ENCODE data around the gene DENND2C.

Gene DENND2C, protein sequence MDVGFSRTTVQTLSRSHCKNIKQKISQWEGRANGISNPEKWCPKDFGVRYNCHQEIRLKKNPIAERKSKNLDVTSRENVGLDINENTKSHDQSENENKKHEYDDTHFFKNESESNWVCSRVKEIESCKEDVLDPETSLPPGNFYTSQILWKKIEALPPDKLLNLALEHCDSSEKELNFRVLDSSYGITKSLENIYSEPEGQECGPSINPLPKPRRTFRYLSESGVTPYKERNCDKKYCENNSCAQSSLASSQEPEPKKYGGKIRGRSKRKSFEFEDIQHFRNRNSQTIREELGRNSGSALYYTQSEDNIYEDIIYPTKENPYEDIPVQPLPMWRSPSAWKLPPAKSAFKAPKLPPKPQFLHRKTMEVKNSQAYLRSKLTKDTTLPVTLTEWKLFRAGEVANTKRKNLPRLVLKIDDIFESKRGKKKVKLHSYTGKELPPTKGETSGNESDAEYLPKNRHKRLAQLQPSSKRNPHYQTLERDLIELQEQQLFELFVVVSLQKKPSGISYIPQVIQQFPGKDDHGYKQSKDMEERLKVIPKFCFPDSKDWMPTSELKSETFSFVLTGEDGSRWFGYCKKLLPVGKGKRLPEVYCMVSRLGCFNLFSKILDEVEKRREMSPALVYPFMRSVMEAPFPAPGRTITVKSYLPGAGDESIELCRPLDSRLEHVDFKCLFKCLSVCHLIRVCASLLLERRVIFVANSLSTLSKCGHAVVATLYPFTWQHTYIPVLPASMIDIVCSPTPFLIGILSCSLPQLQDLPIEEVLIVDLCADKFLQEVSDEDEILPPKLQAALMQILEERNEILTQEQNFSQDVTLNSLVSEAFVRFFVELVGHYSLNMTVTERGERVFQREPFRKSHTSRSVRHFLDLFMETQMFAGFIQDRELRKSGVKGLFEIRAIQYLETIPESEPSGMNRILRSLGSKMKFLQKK
- long read RNA-seq, donor 1: 0 reads
- long read RNA-seq, donor 2: 0 reads
- long read RNA-seq, donor 3: 0 reads
- long read RNA-seq, donor 4: 0 reads
- long read RNA-seq, donor 5: 0 reads
- long read RNA-seq, donor 6: 0 reads
- long read RNA-seq, donor 7: 0 reads
- long read RNA-seq, donor 8: 0 reads

DNA sequence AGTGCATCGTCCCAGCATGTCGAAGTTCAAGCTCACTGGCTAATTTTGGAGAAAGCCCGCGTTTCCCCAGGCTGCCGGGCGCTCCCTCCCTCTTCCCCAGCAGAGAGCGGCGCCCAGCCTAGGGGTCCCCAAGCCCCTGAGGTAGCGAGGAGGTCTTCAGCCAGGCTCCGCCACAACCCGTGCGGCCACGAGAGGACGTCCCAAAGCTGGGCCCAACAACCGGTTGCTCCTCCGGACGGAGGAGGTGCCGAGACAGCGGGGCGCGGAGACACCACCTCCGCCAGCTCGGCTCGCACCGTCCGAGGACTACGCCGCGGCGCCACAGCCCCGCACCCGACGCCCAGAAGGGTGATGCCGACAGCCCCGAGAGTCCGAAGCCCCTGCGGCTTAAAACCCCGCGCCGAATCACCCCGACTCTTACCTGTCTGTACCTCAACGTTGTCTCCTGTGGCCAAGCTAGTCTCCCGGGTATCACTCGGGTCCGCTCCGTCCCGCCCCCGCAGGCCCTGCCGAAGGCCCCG lies at the start of gene DENND2C:
DENND2C (minus strand) TSS at position 488 of the 521 bp plus-strand sequence. CDS start 44,065 bp downstream, outside the sequence.
- peak; percentile 93 for DNase-seq

DNA sequence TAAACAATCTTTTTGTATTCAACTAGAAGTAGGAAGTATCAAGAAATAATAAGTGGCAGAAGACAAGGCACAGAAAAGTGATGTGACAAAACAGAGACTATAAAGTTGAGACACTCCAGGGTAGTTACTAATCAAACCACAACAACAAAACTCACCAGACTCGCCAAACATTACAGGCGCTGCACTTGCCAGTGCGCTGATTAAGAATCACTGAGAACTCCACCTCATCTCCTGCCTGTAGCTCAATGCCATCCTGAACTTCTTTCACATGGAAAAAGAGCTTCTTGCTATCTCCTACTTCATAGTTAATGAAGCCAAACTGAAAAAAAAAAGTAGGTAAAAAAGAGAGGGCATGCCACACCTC lies 49.6 kb upstream of the DENND2C start:
- DNase-seq: no peak

DNA sequence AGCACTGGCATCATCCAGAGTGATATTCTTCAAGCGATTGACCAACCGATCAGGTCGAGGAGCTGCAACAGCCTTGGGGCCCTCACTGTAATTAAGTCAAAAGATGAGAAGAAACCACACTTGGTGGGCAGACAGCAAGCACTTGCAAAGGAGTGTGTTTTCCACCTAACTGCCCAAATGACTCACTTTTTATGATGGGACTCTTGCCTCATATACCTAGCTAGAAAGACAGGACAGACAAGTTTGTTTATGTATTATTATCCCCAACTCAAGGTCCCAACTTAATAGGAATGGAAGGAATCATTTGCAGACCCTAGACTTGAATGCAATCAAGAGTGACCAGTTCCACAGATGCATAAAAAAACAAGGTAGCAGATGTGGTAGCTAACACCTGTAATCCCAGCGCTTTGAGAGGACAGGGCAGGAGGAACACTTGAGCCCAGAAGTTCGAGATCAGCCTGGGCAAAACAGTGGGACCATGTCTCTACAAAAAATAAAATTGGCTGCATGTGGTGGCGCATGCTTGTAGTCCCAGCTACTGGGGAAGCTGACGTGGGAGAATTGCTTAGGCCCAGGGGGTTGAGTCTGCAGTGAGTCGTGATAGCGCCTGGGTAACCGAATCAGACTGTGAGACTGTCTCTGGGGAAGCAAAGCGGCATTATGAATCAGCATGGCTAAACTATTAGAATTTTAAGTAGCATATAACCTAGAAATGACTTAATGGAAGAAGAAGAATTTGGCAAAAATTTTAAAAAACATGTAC lies 49.0 kb upstream of the DENND2C start:
- no peak for DNase-seq

DNA sequence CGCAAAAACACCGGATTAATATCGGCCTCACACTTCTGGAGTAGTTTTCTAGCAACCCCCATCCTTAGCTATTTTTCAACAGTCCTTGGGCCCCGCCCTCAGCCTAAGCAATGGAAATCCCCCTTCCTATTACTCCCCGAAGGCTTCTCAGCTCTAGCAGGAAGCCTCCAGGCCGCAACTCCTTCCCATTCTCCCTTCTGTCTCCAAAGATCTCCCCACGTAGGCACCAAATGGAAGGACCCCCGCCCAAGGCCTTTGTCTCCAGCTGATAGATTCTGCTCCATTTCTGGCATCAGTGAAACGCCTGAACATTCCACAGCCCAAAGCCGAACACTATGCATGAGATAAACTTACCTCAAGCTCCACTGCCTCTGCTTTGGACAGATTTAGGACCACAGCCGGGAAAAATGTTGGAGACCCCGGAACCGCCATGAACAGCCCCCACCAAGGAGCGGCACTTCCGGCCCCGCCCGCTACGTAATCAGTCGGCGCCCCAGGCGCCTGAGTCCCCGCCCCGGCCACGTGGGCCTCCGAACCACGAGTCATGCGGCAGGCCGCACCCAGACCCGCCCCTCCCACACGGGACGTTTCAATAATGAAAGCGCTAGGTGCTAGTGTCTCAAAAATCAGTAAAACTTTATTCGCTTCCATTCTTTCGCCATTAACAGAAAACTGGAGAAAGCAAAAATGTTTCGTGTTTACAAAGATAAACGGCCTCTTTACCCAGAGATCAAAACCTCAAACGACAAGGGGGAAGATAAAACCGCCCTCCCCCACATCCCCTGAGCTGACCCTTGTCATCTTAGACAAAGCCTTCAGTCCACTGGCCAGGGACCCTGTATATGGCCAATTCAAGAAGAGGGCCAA lies 46.7 kb upstream of the DENND2C start, which contains the start of gene NRAS:
NRAS (minus strand) TSS at position 468 of the 867 bp plus-strand sequence. CDS start 611 bp downstream, outside the sequence.
- peak; percentile 87 for DNase-seq

DNA sequence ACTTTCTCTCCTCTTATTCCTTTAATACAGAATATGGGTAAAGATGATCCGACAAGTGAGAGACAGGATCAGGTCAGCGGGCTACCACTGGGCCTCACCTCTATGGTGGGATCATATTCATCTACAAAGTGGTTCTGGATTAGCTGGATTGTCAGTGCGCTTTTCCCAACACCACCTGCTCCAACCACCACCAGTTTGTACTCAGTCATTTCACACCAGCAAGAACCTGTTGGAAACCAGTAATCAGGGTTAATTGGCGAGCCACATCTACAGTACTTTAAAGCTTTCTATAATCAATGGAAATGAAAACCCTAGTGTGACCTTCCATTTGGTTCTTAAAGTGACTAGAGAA lies 46.1 kb upstream of the DENND2C start:
- DNase-seq: no peak

DNA sequence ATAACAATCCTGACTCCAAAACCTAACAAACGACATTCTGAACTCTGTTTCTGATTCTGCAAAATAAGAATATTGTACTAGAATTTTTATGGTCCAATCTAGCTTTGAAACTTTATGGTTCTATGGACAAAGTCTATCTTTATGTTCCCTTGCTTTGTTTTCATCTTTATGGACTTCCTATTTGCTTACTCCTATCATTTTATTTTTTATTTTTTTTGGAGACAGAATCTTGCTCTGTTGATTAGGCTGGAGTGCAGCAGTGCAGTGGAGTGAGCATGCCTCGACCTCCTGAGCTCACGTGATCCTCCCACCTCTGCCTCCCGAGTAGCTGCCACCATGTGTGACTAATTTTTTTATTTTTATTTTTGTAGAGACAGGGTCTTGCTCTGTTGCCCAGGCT lies 43.1 kb upstream of the DENND2C start:
- no peak for DNase-seq

DNA sequence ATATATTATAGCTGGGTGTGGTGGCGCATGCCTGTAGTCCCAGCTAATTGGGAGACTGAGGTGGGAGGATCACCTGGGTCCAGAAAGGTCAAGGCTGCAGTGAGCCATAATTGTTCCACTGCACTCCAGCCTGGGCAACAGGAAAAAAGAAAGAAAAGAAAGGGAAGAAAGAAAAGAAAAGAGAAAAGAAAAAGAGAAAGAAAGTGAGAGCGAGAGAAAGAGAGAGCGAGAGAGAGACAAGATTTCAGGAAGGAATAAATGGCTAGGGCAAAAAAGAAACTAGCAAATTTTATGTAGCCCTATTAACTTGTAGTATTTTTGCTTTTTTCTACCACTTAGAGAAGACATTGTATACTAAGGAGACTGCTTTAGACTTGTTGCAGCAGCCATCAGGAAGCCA lies 40.5 kb upstream of the DENND2C start:
- no peak for DNase-seq

DNA sequence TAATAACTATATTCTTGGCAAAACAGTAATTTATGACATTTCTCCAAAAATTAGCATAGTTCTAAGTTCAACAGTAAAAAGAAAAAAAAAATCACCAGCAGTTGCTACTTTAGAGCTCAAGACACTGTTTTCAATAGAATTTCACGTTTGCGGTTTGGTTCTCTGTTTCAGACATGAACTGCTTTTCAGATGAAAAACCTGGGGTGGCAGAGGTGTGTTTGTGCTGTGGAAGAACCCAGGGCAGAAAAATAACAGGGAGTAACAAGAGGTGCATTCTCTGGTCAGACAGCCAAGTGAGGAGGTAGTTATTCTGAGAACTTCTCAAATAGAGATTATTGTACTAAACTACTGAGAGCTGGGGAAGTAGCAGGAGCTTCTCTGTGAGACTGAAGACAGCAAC lies 37.8 kb upstream of the DENND2C start:
- no peak for DNase-seq

DNA sequence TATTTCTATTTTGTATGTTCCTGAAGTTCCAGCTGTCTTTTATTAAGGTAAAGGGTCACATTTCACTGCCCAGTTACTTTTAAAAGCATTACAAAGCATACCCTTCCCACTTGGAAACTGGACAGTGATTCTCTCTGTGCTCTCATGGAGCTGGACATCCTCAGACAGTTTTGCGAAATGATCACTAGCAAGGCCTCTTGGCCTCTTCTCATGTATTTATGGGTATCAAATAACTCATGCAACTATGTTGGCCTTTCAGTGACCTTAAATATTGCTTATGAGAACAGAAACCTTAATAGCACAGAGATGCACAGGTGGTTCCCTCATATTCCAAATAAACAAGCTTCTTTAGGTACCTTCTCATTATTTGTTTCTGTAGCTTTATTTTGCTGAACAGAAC lies 33.4 kb upstream of the DENND2C start:
- DNase-seq: no peak

DNA sequence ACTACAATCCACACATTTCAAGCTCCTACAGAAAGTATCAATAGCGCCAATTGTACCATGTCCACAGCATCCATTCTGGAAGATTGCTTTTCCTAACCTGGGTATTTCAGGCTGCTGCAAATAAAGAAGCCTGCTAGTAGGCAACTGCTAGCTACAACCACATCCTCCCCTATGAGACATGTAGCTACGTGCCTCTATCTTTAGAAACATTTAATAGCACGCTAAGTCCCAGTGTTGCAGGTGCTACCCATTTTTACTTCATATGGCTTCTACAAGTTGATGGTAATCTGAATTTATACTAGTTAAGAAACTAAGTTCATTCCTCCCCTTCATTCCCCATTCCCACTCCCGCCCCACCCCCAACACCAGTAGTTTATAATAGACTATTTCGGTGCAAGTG lies 32.9 kb upstream of the DENND2C start:
- no peak for DNase-seq

DNA sequence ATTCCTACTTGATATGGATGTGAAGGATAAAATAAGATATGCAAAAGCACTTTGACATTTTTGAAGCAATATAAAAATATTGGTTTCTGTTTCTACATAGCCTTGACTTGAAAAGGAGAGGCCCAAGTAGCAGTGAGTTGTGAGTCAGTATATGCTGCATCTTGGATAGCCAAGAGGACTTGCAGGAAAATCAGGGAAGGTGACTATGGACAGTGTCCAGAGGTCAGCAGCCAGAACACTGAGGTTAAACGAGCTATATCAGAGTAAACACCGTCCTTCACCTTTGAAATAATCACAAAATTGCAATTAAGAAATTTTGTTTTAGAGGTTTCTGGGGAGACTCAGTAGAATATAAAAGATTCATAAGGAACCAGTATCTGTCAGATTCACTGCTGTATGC lies 32.1 kb upstream of the DENND2C start:
- no peak for DNase-seq

DNA sequence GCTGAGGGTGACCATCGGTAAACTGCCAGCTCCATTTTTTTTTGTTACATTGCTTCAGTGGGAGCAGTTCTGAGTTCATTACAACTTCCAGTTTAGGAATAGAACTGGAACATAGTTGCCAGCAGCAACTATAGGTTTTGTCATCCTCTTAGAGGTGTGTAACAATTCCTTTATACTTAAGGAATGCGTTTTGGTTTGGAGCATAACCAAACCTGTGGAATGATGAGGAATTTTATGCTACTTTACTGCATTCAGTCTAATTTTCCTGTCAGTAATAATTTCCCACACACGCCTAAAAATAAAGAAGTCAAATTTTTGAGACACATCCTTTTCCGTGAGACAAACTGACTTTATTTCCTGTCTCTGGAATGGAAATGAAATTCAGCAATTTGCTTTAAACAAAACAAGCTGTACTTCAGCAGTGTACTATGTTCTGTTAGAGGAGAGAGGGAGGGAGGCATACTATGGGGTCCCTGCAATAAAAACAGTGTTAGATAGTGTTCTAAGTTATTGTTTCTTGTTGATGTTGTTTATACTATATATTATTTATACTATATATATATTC lies 30.3 kb upstream of the DENND2C start:
- DNase-seq: no peak

DNA sequence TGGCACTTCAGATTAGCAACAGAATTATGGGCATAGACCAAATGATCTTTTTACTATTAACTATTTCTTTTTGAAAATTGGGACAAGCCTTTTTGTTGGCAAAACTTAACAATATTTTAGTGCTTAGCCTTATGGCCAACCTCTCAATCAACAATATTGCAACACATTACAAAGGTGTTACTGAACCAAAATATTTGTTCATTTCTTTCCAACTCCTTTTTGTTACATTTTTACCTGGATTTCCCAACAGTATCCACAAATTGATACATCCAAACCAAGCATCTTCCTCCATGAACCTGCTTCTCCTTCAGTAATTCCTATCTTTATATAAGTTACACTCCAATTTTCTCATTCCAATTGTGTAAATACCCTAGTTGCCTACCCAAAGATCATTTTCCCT lies 27.0 kb upstream of the DENND2C start:
- no peak for DNase-seq

DNA sequence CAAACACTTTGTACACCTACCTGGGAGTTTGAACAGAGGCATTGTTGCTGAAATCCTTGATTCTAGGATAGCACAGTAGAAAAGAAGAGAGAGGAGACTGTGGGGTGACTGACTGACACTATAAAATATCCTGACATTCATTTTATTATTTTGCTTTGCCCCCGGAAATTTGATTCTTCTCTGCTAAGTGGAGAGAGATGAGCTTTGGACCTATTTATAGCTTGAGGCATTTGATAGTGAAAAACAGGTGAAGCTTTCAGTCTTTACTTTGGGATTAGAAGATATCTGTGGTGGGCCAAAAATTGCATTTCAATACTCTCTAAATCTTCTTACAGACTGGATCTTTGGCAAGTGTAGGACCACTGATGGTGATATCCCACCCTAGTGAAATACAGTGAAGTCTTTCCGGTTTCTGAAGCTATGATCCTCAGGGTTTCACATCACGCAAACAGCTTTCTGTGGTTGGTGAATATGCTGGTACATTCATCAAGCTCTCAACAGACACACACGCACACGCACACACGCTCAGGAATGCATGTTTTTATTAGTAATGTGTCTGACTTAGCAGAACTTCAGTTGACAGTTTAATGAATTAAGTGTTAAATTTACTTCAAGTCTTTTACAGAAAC lies 25.7 kb upstream of the DENND2C start, which contains the start of gene AMPD1:
AMPD1 (minus strand) TSS at position 117 of the 629 bp plus-strand sequence; CDS start at position 42, 75 bp downstream.
- DNase-seq: no peak

DNA sequence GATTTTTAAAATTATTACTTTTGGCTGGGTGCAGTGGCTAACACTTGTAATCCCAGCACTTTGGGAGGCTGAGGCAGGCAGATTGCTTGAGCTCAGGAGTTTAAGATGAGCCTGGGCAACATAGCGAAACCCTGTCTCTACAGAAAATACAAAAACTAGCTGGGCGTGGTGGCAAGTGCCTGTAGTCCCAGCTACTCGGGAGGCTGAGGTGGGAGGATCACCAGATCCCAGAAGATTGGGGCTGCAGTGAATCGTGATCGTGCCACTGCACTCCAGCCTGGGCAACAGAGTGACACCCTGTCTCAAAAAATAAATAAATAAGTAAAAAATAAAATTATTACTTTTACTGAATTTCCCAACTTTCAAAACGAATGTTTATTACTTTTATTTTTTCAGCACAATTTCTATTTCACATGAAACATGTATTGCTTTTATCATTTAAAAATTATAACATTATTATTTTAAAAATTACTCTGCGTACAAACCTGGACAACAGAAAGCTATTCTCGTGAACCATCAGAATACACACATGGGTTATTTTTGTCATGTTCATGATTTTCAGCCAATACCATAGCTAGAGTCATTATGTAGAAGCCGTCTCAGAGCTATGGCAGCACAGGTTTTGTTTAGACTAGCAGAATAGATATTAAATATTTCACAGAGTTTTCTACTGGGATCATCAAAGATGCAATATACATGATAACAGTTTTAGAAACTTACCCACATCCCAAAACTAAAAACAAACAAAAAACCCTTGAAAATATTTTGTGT lies 24.9 kb upstream of the DENND2C start:
- DNase-seq: no peak

DNA sequence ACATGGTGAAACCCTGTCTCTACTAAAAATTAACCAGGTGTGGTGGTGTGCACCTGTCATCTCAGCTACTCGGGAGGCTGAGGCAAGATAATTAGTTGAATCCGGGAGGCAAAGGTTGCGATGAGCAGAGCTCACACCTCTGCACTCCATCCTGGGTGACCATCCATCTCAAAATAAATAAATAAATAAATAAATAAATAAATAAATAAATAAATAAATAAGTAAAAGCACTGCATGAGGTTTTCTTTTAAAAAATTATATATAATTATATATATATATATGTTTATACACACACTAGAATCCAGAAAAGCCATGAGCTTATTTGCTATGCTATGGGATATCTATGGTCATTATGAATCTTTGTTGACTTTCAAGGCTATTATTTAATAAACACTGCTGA lies 23.1 kb upstream of the DENND2C start:
- DNase-seq: no peak

DNA sequence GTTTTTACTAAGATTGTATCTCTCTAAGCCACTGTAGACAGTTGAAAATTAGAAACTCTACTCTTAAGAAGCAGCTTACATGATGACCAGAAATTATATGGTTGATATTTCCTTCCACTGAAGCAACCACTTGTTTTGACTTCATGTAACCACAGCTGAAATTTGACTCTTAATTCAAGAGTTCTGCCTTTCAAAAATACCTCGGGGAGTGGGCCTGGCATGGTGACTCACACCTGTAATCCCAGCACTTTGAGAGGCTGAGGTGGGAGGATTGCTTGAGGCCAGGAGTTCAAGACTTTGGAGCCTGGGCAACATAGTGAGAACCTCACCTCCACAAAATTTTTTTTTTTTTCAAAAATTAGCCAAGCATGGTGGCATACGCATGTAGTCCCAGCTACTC lies 21.2 kb upstream of the DENND2C start:
- DNase-seq: no peak

DNA sequence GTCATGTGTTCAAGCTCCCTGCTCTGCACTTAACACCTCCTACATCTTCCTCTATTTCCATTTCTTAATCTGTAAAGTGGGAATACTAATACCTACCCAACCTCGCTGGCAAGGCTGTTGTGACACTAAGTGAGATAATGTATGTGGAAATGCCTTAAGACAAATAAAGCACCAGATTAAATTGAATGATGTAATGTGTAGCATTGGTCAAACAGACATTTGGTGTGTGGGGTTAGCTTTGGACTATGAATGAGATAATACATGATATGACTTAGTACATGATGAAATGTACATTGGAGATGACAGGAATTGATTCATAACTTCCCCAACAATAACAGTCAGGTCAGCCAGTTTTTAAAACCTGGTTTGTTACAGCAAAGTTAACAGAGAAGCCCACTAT lies 20.3 kb upstream of the DENND2C start:
- no peak for DNase-seq

DNA sequence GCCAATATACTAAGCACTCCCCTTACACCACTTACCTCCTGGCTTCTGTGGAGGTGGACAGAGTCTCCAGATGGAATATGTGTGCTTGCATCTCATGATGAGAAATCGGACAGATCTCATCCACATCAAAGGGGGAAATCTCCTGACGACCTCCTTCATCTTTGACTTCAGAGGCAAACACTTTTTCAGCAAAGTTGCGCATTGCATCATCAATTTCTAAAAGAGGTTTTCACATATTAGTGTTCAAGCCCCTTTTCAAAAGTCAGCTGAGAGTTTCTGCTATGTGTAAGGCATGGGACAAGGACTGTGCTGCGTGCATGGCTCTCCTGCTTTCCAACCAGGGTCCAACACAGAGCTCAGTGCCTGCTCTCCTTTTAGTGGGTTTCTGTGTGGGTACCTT lies 18.7 kb upstream of the DENND2C start:
- DNase-seq: no peak

All from right kidney (tissue), 9 donors.